Neural progenitor cell (in vitro differentiated cells): ENCODE data around the gene GLTP.

ENCODE experiments used
- EZH2phosphoT487 ChIP-seq: fragments of 200-600 bp; sonication (generic); IDR thresholded peaks from 2 replicates; pipeline ENCODE4 v1.6.1; 2017; ENCODE audit warnings: antibody characterized with exemption
- TF ChIP-seq, protein P1 (sequence below): fragments of 200-600 bp; sonication (generic); IDR thresholded peaks from 2 replicates; pipeline ENCODE4 v1.5.1; 2017; ENCODE audit warnings: antibody characterized with exemption, mild to moderate bottlenecking

DNA sequence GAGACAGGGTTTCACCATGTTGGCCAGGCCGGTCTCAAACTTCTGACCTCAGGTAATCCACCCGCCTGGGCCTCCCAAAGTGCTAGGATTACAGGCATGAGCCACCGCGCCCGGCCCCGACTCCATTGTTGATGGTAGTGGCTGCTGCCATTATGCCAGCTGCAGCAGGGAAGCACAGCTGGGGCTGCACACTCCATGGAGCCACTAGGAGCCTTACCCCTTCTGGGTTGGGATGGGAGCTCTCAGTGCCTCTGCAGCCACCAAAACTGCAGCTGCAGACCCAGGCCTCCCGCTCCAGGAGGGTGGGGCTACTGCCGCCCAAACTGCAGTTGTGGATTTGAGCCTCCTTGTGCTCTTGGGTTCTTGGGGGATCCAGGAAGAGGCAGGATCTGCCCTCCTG, 45.7 kb upstream of the GLTP start:
- no peak for TF ChIP-seq EZH2phosphoT487
- TF ChIP-seq, protein P1, sequence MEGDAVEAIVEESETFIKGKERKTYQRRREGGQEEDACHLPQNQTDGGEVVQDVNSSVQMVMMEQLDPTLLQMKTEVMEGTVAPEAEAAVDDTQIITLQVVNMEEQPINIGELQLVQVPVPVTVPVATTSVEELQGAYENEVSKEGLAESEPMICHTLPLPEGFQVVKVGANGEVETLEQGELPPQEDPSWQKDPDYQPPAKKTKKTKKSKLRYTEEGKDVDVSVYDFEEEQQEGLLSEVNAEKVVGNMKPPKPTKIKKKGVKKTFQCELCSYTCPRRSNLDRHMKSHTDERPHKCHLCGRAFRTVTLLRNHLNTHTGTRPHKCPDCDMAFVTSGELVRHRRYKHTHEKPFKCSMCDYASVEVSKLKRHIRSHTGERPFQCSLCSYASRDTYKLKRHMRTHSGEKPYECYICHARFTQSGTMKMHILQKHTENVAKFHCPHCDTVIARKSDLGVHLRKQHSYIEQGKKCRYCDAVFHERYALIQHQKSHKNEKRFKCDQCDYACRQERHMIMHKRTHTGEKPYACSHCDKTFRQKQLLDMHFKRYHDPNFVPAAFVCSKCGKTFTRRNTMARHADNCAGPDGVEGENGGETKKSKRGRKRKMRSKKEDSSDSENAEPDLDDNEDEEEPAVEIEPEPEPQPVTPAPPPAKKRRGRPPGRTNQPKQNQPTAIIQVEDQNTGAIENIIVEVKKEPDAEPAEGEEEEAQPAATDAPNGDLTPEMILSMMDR, result no peak
